ENCODE measurements around the gene CACNA1C.

The CACNA1C gene

DNA sequence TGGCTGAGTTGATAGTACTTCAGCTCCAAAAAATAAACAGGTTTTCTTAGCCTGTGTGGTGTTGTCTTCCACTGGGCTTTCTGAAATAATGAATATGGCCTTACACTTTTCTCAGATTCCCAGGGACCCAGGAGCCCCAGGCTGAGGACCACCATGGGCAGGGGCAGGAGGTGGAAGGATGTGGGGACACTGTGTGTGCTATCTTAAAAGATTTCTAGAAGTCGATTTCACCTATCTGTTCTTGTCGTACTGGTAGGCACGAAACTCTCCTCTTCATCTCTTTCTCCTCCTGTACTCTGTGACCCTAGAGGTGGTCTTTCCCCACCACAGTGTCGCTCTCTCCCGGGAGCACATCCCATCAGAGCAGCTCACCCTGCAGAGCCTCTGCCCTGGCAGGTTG, 634.3 kb downstream of the CACNA1C start:
- DNase-seq, result no peak

DNA sequence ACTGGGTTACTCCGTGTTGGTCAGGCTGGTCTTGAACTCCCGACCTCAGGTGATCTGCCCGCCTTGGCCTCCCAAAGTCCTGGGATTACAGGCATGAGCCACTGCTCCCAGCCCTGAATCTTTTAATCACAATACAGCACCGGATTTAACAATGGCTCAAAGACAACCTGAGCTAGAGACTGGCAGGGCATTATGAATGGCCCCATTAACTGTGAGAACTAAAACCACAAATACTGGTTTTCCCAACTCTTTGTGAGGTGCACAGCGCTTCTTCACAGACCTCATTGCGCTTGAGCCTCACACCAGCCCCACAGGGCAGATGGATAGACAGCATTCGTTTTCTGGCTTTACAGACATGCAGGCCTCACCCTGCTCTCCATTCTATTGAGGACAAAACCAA, 634.9 kb downstream of the CACNA1C start:
- no peak for DNase-seq

DNA sequence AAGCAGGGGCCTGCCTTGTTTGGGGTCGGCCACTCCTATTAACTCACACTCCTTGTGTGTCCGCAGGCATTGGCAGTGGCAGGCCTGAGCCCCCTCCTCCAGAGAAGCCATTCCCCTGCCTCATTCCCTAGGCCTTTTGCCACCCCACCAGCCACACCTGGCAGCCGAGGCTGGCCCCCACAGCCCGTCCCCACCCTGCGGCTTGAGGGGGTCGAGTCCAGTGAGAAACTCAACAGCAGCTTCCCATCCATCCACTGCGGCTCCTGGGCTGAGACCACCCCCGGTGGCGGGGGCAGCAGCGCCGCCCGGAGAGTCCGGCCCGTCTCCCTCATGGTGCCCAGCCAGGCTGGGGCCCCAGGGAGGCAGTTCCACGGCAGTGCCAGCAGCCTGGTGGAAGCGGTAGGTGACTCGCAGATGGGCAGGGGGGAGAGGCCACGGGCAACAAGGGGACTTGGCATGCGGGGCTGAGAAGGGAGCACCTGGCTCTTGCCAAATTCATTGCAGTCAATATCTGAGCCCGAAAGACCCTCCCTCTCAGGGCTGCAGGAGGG, 635.7 kb downstream of the CACNA1C start:
- DNase-seq, result no peak

DNA sequence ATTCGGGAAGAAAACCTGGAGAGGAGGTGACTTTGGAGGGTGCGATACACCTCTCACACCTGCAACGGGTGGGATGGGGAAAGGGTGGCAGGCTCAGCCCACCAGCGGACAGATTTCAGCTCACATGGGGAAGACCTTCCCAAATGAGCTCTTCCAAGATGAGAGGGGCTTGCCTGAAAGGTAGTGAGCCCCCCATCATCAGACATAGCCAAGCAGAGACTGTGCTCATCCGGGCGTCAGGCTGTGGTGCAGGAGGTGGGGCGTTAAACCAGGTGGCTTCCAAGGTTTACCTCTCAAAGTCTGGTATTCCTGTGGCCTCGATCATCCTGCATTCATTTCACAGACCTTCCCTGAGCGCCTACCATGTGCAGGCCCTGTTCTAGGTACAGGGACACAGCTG, 636.6 kb downstream of the CACNA1C start:
- DNase-seq, result no peak

- DNase-seq, result no peak
Observed at GRCh38 chr12:2689879-2690278, 637.1 kb downstream of the CACNA1C start.

DNA sequence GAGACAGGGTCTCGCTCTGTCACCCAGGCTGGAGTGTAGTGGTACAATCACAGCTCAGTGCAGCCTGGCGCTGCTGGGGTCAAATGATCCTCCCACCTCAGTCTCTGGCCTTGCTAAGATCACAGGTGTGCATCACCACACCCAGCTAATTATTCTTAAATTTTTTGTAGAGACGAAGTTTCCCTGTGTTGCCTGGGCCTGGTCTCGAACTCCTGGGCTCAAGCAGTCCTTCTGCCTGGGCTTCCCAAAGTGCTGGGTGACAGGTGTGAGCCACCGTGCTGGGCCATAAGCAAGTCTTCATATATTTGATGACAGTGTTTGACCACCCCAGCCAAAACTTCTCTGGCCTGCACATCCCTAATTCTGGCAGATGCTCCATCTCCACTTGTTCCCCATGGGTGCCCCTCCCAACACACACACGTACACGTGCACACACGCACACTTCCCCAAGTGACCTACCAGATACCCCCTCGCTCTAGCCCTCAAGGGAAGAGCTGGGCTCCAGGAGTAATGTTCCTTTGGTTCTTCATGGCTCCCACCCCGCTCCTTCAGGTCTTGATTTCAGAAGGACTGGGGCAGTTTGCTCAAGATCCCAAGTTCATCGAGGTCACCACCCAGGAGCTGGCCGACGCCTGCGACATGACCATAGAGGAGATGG, 637.7 kb downstream of the CACNA1C start:
- peak; percentile 41 for DNase-seq

DNA sequence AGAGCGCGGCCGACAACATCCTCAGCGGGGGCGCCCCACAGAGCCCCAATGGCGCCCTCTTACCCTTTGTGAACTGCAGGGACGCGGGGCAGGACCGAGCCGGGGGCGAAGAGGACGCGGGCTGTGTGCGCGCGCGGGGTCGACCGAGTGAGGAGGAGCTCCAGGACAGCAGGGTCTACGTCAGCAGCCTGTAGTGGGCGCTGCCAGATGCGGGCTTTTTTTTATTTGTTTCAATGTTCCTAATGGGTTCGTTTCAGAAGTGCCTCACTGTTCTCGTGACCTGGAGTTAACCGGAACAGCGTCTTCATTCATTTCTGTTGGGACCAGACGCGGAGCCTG, 638.2 kb downstream of the CACNA1C start:
- peak; percentile 88 for DNase-seq

DNA sequence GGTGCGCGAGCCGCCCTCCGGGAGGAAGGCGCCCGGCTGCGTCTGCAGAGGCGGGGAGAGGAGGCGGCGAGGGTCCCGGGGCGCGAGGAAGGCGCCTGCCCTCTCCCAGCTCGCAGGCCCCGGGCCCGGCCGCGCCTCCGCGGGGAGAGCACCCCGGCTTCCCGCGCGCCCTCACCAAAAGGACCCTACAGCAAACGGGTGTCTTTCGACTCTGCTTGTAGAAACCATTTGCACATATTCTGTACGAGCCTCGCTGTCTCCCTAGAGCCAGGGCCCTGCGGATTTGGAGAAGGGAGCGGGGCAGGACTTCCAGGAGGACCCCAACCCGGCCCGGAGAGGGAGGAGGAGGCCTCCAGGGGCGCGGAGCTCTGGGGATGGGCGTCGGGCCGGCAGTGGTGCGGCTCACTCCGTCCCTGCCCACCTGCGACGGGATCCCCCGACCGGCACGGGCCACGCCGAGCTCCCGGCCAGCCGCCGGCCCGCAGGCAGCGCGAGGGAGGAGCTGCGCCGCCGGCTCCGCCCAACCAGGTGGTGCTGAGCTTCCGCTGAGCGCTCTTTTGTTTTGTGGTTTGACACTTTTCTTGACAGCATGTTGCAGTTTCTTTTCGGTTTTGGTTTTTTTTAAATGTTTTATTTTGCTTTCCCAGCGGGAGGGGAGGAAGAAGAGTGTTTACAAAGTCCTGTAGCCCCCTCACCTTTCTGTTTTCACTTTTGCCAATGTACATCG, 638.7 kb downstream of the CACNA1C start:
- DNase-seq, result peak; percentile 78

DNA sequence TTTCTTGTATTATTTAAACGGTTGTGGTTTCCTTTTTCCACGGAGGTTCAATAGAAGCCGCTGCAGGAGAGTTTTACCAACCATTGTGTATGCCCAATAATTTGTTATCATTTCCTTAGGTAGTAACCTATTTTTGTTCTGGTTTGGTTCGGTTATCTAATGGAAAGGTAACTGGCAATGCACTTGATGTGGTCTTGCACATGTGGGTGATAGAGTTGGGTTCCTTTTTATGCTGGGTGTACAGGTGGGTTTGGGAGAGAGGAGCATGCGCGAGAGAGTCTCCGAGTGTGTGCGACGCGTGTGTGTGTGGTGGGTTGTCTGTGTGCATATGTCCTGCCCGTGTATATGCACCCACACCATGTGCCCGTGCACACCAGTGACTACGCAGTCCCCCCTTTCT, 639.3 kb downstream of the CACNA1C start:
- peak; percentile 64 for DNase-seq

DNA sequence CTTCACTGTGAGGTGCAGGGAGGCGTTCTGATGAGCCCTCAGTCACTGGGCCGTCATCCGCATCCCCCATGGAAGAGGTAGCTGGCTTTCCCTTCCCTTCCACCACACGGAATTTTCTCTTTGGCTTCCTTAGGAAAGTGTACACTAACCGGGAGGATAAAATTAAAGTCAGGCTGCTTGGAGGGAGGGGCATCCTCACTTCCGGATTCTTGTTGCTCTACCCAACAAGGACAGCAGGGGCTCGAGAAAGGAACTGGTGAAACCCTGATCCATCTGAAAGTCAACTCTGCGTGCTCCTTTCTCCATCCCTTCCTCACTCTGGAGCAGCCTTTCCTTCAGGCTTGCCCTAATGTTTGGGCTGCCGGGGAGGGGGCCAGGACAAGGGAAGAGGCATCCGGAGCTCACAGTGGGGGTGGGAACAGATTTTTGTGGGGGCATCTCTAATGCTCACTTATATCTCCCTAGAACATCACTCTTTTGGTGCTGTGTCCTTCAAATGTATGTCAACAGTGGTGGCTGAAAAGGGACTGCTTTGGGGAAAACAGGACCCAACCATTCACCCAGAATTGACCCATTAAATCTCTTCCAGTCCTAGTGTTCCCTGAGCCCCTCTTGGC, 640.6 kb downstream of the CACNA1C start:
- peak; percentile 83 for DNase-seq

DNA sequence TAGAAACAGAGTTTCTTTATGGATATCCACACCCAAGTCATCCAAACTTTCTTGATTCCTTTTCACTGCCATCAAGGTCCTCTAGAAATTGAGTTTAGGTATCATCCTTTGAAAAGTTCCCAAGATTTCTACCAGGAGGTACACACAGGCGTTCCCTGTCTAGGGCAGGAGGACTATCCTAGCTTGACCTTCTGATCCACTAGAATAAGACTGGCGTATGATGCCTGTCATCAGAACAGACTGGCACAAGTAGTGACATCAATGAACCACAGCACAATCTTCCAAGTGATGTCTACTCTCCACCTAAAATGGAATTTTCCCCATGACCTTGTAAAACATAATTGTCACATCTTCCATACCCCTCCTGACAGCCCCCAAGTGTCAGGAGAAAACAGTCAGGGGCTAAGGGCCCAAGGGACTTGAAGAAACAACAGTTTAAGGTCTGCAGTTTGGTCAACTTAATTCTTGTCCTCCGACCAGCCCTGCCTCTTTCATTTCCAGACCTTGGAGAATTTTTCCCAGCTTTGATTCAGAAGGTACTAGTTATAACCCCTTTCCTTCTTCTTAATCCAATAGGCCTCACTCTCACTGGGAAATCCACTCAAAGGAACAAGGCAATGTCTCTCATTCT, 641.3 kb downstream of the CACNA1C start:
- DNase-seq, result no peak

DNA sequence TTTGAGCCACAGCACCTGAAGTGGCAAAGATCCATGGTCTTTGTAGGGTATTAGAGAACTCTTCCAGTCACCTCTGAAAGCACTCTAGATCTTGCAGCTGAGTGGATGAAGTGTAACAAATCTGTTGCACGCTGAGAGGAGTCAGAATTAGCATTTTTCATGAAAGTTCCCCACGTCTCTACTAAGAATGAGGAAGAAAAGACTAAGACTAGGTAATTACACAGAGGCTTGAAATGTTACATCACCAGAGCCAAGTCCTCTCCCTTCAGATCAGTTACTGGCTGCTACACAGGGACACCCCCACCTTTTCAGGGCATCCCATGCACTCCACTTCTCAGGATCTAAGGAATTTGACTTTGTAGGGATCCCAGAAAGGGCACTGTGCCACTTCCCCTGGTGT, 643.3 kb downstream of the CACNA1C start:
- peak; percentile 52 for DNase-seq

- peak; percentile 98 for DNase-seq
Observed at GRCh38 chr12:2697057-2697800, 644.4 kb downstream of the CACNA1C start.

DNA sequence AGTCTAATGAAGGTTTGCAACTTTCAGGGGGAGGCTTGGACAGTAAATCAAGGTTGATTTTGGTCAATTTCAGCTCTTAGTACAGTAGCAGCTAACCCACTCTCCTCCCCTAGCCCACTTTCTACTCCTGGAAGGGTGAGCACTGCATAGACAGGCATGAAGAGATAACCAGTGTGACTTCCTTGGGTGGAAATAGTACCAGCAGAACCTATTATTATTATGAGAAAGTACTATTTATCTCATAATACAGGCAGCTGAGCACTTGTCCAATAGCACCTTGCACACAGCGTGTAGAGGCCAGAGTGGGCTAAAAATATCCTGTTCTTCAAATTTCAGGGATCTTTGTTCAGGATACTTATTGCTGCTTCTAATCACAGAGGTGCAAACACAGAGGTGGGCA, 645.8 kb downstream of the CACNA1C start:
- DNase-seq, result peak; percentile 56

DNA sequence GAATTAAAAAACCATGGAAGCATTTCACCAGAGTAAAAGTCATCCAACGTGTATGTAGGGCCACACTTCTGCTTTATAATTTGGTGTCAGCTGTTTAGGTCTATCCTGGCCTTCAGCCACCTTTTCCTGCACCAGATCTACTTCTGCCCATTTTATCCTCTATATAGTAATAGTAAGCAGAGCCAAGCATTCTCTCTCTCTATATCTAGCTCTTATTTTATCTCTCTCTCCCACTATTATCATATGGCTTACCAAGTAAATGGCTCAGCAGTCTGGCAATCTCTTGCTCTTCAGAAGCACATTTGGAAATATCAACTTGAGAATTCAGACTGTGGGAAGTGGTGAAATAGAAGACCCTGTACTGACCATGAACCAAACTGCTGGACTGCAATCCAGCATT, 657.9 kb downstream of the CACNA1C start:
- peak; percentile 70 for DNase-seq

DNA sequence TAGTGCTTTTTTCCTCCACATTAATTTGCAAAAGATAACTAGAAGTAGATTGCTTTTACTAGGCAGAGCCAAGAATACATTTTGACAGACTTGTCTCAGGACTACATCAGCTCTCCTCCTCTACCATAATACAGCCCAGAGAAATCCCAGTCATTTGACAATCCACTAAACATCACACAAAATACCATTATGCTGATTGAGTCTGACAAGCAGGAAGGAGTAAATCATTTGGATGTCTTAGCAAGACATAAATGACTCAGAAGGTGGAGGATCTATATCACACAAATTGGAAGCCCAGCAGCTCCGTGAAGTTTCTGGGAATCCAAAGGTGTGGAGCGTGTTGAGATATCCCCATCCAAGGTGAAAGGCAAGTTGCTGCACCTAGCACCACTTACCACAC, 666.6 kb downstream of the CACNA1C start:
- no peak for DNase-seq

- DNase-seq, result peak; percentile 86
Observed at GRCh38 chr12:2722806-2723205, 670.0 kb downstream of the CACNA1C start.

DNA sequence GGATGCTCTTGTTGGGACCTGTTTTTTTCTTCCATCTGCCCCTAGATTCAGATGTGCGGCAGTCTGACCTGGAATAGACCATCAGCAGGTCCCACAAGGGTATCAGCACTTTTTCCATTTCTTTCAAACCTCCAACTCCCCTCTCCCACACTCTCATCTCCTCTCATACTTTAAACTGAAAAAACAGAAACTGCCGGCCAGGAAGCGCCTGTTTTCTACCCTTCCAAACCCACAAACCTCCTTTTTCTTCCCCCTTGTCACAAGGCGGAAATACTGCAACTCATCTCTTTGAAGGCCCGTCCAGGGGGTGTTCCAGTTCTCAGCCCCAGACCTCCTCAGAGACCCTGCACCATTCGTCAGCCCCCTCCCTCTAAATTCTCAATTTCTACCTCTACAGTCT, 679.5 kb downstream of the CACNA1C start:
- no peak for DNase-seq

GRCh38 chr12:2733493-2734355, 680.9 kb downstream of the CACNA1C start:
- no peak for DNase-seq

- no peak for DNase-seq
Observed at GRCh38 chr12:2735432-2735831, 682.6 kb downstream of the CACNA1C start.

DNA sequence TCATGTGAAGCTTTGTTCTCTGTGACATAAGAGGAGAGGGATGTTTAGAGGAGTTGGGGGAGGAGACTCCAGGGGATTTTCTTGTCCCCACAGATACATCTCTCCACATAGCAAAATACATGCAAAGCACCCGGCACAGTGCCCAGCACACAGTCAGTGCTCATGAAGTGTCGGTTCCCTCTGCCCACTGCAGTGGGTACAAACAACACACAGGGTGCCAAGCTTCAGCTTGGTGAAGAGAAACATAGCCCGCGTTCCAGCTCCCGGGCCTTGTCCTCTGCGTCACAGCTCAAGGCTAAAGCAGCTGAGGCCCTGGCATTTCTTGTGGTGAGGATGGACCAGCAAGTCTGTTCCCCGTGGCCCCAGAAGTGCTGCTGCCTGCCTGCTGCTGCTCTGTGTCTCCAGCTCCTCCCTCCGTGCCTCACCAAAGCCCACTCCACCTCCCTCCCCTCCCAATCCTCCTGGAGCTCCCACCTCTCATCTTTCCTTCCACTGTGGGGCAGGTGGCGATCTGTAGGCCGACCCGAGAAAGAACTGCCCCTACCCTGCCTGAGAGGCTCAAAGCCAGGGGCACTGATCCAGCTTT, 685.0 kb downstream of the CACNA1C start:
- no peak for DNase-seq

GRCh38 chr12:2739069-2739468, 686.3 kb downstream of the CACNA1C start:
- DNase-seq, result no peak
